Measurements from ENCODE around the gene SEC31B.

The SEC31B gene

DNA sequence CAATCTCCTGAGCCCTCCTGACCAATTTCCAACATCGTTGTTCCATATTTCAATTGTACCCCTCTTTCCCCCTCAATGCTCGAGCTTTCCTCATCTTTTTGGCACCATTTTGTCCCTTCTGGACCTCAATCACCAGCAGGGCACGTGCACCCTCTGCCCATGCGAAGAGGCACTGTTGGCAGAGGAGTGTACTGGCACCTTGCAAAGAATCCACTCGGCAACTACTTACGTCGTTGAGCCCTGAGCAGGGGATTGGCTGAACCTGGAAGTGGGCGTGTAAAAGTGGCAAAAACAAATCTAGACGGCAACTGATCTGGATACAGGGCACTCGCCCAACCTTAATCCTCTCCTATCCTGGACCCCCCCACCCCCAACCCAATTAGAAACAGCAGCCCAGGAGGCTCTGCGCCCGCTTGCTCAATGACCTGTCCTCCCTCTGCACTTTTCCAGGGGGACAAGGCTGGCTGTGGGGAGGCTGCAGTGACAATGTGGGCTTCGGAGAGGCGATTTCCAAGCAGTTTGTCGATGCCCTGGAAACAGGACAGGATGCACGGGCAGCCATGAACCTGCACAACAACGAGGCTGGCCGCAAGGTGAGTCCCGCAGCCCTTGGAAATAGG, 38.1 kb downstream of the SEC31B start:
- H3K27me3 ChIP-seq (ENCODE audit: control insufficient read depth in 1 of 2, insufficient read depth in 2 of 2, low read length in 2 of 2) = peaks cover 6 to 11% of the 10 kb centered on the region in 2 donors
- H3K27ac ChIP-seq (ENCODE audit: low read length) = no peak overlapping the region
- H3K36me3 ChIP-seq (ENCODE audit: control insufficient read depth in 2 of 2, insufficient read depth in 2 of 2, low read length in 2 of 2) = peaks cover 2 to 9% of the 10 kb centered on the region in 2 donors
- peak overlapping the region in 1 of 2 donors; percentile 29 for H3K9ac ChIP-seq (ENCODE audit: low read length in 2 of 2)
- peak overlapping the region; percentile 76 to 79 for H3K4me3 ChIP-seq (ENCODE audit: low read length in 2 of 2)
- no peaks in the 10 kb centered on the region for H3K9me3 ChIP-seq (ENCODE audit: control insufficient read depth in 2 of 2, low read length in 2 of 2)
- H3K4me1 ChIP-seq (ENCODE audit: control insufficient read depth, insufficient read depth, low read length) = peaks cover 16% of the 10 kb centered on the region

DNA sequence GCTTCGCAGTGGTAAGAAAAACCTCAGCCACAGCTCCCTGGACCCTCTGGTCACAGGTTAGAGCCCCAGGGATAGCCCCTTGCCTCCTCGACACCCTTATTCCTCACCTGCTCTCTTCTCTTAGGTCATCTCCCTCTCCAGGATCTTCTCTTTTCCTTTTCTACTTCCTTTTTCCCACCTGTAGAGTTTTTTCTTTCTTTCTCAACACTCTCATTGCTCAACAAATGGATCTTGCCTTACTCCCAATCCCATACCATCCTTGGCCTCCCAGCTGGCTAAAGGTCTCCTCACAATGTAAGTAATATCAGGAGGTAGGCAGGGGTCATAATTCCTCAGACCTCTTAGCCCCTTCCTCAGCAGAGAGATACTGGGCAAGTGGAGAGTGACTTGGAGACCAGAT, 39.7 kb downstream of the SEC31B start:
- H3K36me3 ChIP-seq (ENCODE audit: control insufficient read depth in 2 of 2, insufficient read depth in 2 of 2, low read length in 2 of 2) = peaks cover 0 to 1% of the 10 kb centered on the region in 2 donors
- H3K9me3 ChIP-seq (ENCODE audit: control insufficient read depth in 2 of 2, low read length in 2 of 2) = no peaks in the 10 kb centered on the region
- H3K4me3 ChIP-seq (ENCODE audit: low read length in 2 of 2) = no peak overlapping the region
- H3K4me1 ChIP-seq (ENCODE audit: control insufficient read depth, insufficient read depth, low read length) = peaks cover 16% of the 10 kb centered on the region
- peaks cover 6 to 11% of the 10 kb centered on the region in 2 donors for H3K27me3 ChIP-seq (ENCODE audit: control insufficient read depth in 1 of 2, insufficient read depth in 2 of 2, low read length in 2 of 2)
- no peak overlapping the region for H3K9ac ChIP-seq (ENCODE audit: low read length in 2 of 2)
- no peak overlapping the region for H3K27ac ChIP-seq (ENCODE audit: low read length)

DNA sequence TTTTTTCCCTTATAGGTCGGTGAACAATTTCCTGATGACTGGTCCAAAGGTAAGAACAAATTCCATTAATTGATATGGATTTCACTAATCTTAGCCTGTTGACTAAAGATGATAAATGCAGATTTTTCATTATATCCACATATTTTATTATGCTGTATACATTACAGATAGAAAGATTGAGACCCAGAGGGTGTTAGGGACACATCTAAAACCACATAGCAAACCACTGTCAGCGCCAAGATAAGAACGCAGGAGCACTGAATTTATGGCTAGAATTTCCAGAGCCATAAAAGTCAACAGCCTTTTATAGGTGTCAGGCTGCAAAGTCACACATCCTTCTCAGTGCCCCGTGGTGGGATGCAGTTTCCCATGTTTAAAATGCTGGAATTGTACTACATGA, 40.6 kb downstream of the SEC31B start:
- Histone ChIP-seq H3K9ac (ENCODE audit: low read length in 2 of 2) (no peak overlapping the region), H3K27ac (ENCODE audit: low read length) (no peak overlapping the region), H3K27me3 (ENCODE audit: control insufficient read depth in 1 of 2, insufficient read depth in 2 of 2, low read length in 2 of 2) (peaks cover 6 to 11% of the 10 kb centered on the region in 2 donors), H3K4me1 (ENCODE audit: control insufficient read depth, insufficient read depth, low read length) (peaks cover 16% of the 10 kb centered on the region), H3K9me3 (ENCODE audit: control insufficient read depth in 2 of 2, low read length in 2 of 2) (no peaks in the 10 kb centered on the region), H3K36me3 (ENCODE audit: control insufficient read depth in 2 of 2, insufficient read depth in 2 of 2, low read length in 2 of 2) (no peaks in the 10 kb centered on the region), H3K4me3 (ENCODE audit: low read length in 2 of 2) (no peak overlapping the region)

DNA sequence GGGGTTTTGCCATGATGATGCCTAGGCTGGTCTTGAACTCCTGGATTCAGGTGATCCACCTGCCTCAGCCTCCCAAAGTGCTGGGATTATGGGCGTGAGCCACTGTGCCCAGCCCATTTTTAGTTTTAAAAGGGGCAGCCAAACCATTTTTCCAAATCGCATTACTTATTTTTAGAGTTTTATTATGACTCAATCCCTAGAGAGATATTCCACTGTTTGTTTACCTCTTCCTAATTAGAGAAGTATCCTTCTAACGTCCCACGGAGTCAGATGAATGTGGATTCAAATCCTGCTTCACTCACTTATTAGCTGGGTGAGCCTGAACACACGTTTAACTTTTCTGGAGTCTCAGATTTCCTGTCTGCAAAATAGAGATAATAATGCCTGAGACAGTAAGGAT, 41.7 kb downstream of the SEC31B start:
- Histone ChIP-seq H3K27me3 (ENCODE audit: control insufficient read depth in 1 of 2, insufficient read depth in 2 of 2, low read length in 2 of 2) (peaks cover 6 to 11% of the 10 kb centered on the region in 2 donors), H3K27ac (ENCODE audit: low read length) (no peak overlapping the region), H3K36me3 (ENCODE audit: control insufficient read depth in 2 of 2, insufficient read depth in 2 of 2, low read length in 2 of 2) (no peaks in the 10 kb centered on the region), H3K9me3 (ENCODE audit: control insufficient read depth in 2 of 2, low read length in 2 of 2) (no peaks in the 10 kb centered on the region), H3K9ac (ENCODE audit: low read length in 2 of 2) (no peak overlapping the region), H3K4me1 (ENCODE audit: control insufficient read depth, insufficient read depth, low read length) (peaks cover 14% of the 10 kb centered on the region), H3K4me3 (ENCODE audit: low read length in 2 of 2) (no peak overlapping the region)

DNA sequence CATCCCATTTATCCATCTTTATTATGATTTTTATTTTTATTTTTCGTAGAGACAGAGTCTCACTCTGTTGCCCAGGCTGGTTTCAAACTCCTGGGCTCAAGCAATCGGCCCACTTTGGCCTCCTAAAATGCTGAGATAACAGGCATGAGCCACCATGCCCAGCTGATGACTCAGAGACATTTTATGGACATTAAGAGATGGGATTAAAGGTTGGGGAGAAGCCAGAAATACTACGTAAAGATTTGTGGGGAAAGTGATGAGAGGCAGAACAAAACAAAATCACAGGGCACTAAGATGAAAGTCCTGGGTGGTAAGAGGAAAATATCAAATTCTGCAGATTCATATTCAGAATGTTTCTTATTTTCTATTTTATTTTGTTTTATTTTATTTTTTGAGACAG, 49.3 kb downstream of the SEC31B start:
- Histone ChIP-seq H3K9ac (ENCODE audit: low read length in 2 of 2) (no peak overlapping the region), H3K9me3 (ENCODE audit: control insufficient read depth in 2 of 2, low read length in 2 of 2) (no peaks in the 10 kb centered on the region), H3K4me1 (ENCODE audit: control insufficient read depth, insufficient read depth, low read length) (no peaks in the 10 kb centered on the region), H3K27me3 (ENCODE audit: control insufficient read depth in 1 of 2, insufficient read depth in 2 of 2, low read length in 2 of 2) (no peaks in the 10 kb centered on the region), H3K4me3 (ENCODE audit: low read length in 2 of 2) (no peak overlapping the region), H3K36me3 (ENCODE audit: control insufficient read depth in 2 of 2, insufficient read depth in 2 of 2, low read length in 2 of 2) (no peaks in the 10 kb centered on the region), H3K27ac (ENCODE audit: low read length) (no peak overlapping the region)

DNA sequence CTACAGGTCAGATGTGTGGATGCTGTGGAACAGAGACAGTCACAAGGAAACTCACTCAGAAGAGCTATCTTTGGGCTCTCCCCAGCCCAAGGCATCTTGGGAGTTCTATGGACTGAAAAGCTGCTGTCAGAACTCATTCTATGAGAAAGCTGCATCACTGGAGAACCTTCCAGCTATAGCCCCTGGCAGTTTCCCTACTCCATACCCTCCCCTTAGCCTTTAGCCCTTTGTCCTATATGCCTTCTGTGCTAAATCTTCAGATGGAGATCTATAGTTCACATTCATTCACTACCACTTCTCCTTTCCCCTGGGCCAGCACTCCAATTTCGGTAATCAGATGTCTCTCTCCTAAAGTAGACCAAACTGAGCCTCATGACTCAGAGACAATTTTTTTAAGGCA, 49.9 kb downstream of the SEC31B start:
- H3K4me1 ChIP-seq (ENCODE audit: control insufficient read depth, insufficient read depth, low read length) = no peaks in the 10 kb centered on the region
- H3K9ac ChIP-seq (ENCODE audit: low read length in 2 of 2) = no peak overlapping the region
- no peak overlapping the region for H3K4me3 ChIP-seq (ENCODE audit: low read length in 2 of 2)
- no peaks in the 10 kb centered on the region for H3K27me3 ChIP-seq (ENCODE audit: control insufficient read depth in 1 of 2, insufficient read depth in 2 of 2, low read length in 2 of 2)
- H3K36me3 ChIP-seq (ENCODE audit: control insufficient read depth in 2 of 2, insufficient read depth in 2 of 2, low read length in 2 of 2) = no peaks in the 10 kb centered on the region
- no peak overlapping the region for H3K27ac ChIP-seq (ENCODE audit: low read length)
- H3K9me3 ChIP-seq (ENCODE audit: control insufficient read depth in 2 of 2, low read length in 2 of 2) = no peaks in the 10 kb centered on the region

DNA sequence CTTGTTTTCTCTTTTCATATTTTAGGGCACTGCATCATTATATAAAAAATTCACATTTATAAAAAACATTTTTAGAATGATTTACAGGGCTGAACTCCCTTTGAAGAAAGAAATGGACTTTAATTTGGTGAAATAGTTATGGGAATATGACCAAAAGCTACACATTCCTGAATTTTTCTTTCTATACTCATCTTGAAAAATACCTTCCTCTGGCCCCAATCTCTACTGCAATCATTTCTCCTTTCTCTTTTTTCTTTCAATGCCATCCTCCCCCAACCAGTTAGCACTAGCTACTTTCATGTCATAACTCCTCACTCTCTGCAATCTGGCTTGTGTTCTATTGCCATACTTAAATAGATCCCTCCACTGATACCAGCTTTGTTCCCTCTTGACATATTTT, 50.7 kb downstream of the SEC31B start:
- Histone ChIP-seq H3K4me3 (ENCODE audit: low read length in 2 of 2) (no peak overlapping the region), H3K9ac (ENCODE audit: low read length in 2 of 2) (no peak overlapping the region), H3K36me3 (ENCODE audit: control insufficient read depth in 2 of 2, insufficient read depth in 2 of 2, low read length in 2 of 2) (no peaks in the 10 kb centered on the region), H3K4me1 (ENCODE audit: control insufficient read depth, insufficient read depth, low read length) (no peaks in the 10 kb centered on the region), H3K27me3 (ENCODE audit: control insufficient read depth in 1 of 2, insufficient read depth in 2 of 2, low read length in 2 of 2) (no peaks in the 10 kb centered on the region), H3K9me3 (ENCODE audit: control insufficient read depth in 2 of 2, low read length in 2 of 2) (no peaks in the 10 kb centered on the region), H3K27ac (ENCODE audit: low read length) (no peak overlapping the region)

DNA sequence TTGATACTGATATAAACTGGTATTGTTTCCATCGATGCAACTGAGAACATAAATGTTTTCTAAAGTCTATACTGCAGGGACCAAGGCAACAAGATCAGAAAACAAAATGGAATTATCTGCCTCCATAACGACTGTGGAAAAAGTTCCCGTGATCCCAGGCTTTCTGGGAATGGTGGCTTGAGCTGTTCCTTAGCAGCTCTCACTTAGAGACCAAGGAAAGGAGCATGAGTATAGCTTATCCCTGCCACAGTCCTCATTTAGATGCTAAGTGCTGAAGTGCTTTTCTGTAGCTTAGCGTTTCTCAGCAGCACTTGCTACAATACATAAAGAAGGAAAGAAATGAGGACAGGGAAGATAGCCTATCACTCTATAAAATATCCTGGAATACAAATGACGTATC, 51.3 kb downstream of the SEC31B start:
- Histone ChIP-seq H3K36me3 (ENCODE audit: control insufficient read depth in 2 of 2, insufficient read depth in 2 of 2, low read length in 2 of 2) (no peaks in the 10 kb centered on the region), H3K4me1 (ENCODE audit: control insufficient read depth, insufficient read depth, low read length) (no peaks in the 10 kb centered on the region), H3K4me3 (ENCODE audit: low read length in 2 of 2) (no peak overlapping the region), H3K27ac (ENCODE audit: low read length) (no peak overlapping the region), H3K9ac (ENCODE audit: low read length in 2 of 2) (no peak overlapping the region), H3K9me3 (ENCODE audit: control insufficient read depth in 2 of 2, low read length in 2 of 2) (no peaks in the 10 kb centered on the region), H3K27me3 (ENCODE audit: control insufficient read depth in 1 of 2, insufficient read depth in 2 of 2, low read length in 2 of 2) (peaks cover 0 to 1% of the 10 kb centered on the region in 2 donors)

DNA sequence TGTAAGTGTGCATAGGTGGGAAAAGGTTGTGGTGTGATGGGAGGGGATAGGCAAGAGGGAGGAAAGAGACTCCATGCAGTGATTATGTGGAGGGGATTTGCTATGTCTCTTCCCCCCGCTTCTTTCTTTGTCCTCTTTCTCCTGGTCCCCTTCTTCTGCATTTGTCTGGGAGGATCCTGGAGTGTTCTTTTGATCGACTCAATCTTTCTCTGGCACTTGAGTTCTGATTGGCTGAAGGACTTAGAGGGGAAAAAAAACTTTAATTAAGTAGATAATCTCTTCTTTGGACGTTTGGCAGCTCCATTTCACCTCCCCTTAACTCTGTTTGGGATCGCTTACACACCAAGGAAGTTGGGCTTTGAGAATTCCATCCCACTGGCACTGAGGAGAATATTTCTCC, 57.0 kb downstream of the SEC31B start, which contains the start of gene WNT8B:
TSS of gene WNT8B (plus strand) at position 301 of the 400 bp plus-strand sequence. CDS start 160 bp downstream, outside the sequence.
- H3K27ac ChIP-seq (ENCODE audit: low read length) = no peak within 1 kb of the TSS
- no peaks in the 10 kb centered on the region for H3K4me1 ChIP-seq (ENCODE audit: control insufficient read depth, insufficient read depth, low read length)
- no peak within 1 kb of the TSS for H3K9ac ChIP-seq (ENCODE audit: low read length in 2 of 2)
- H3K9me3 ChIP-seq (ENCODE audit: control insufficient read depth in 2 of 2, low read length in 2 of 2) = no peaks in the 10 kb centered on the region
- no peaks in the 10 kb centered on the region for H3K36me3 ChIP-seq (ENCODE audit: control insufficient read depth in 2 of 2, insufficient read depth in 2 of 2, low read length in 2 of 2)
- H3K27me3 ChIP-seq (ENCODE audit: control insufficient read depth in 1 of 2, insufficient read depth in 2 of 2, low read length in 2 of 2) = peaks cover 0 to 2% of the 10 kb centered on the region in 2 donors
- no peak within 1 kb of the TSS for H3K4me3 ChIP-seq (ENCODE audit: low read length in 2 of 2)

DNA sequence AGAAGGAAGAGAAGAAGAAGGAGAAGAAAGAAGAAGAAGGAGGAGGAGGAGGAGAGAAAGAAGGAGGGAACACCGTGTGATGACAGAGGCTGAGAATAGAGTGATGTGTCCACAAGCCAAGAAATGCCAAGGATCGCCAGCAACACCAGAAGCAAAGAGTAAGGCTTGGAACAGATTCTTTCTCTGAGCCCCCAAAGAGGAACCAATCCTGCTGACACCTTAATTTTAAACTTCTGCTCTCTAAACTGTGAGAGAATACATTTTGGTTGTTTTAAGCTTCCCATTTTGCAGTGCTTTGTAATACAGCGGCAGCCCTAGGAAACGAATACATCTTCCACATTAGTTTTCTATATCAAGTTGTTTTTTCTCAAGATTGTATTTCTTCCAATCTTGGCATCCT, 70.7 kb downstream of the SEC31B start:
- H3K27ac ChIP-seq (ENCODE audit: low read length) = no peak overlapping the region
- no peak overlapping the region for H3K4me3 ChIP-seq (ENCODE audit: low read length in 2 of 2)
- peaks cover 0 to 2% of the 10 kb centered on the region in 2 donors for H3K27me3 ChIP-seq (ENCODE audit: control insufficient read depth in 1 of 2, insufficient read depth in 2 of 2, low read length in 2 of 2)
- H3K4me1 ChIP-seq (ENCODE audit: control insufficient read depth, insufficient read depth, low read length) = no peaks in the 10 kb centered on the region
- no peaks in the 10 kb centered on the region for H3K36me3 ChIP-seq (ENCODE audit: control insufficient read depth in 2 of 2, insufficient read depth in 2 of 2, low read length in 2 of 2)
- H3K9me3 ChIP-seq (ENCODE audit: control insufficient read depth in 2 of 2, low read length in 2 of 2) = no peaks in the 10 kb centered on the region
- H3K9ac ChIP-seq (ENCODE audit: low read length in 2 of 2) = no peak overlapping the region

DNA sequence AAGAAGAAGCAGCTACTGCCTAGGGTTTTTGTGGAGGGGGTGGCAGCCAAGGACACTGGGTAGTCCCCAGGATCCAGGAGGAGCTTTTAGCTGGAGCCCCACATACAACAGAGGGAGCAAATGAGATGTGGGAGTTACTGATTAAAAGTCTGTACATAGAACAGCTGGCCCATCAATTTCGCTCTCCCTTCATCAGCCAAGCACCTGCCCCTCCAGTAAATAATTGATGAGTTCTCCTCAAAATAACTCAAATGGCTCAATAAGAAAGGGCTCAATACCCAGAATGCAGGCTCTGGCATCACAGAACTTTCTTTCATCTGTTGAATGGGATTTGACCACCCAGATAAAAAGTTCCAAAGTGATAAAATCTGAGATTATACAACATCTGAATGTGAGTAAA, 72.0 kb downstream of the SEC31B start:
- H3K9me3 ChIP-seq (ENCODE audit: control insufficient read depth in 2 of 2, low read length in 2 of 2) = no peaks in the 10 kb centered on the region
- H3K27me3 ChIP-seq (ENCODE audit: control insufficient read depth in 1 of 2, insufficient read depth in 2 of 2, low read length in 2 of 2) = peaks cover 0 to 2% of the 10 kb centered on the region in 2 donors
- no peak overlapping the region for H3K4me3 ChIP-seq (ENCODE audit: low read length in 2 of 2)
- H3K9ac ChIP-seq (ENCODE audit: low read length in 2 of 2) = no peak overlapping the region
- H3K36me3 ChIP-seq (ENCODE audit: control insufficient read depth in 2 of 2, insufficient read depth in 2 of 2, low read length in 2 of 2) = no peaks in the 10 kb centered on the region
- H3K27ac ChIP-seq (ENCODE audit: low read length) = no peak overlapping the region
- no peaks in the 10 kb centered on the region for H3K4me1 ChIP-seq (ENCODE audit: control insufficient read depth, insufficient read depth, low read length)
